ENCODE data around the gene HDAC4.

The HDAC4 gene

GRCh38 chr2:239160226-239161143 is 240.3 kb downstream of the HDAC4 start:
- H3K9me3 ChIP-seq = no peaks in the 10 kb centered on the region
- no peak for TF ChIP-seq CTCF (IDR thresholded peaks at IDR 0.05)
- H3K4me3 ChIP-seq (ENCODE audit: low read depth in 1 of 2, low read length in 1 of 2) = no peak overlapping the region
- H3K27ac ChIP-seq = no peak overlapping the region
- peaks cover 91% of the 10 kb centered on the region for H3K36me3 ChIP-seq
- H3K4me1 ChIP-seq (ENCODE audit: control insufficient read depth in 1 of 2, insufficient read depth in 1 of 2, low read depth in 1 of 2, low read length in 1 of 2) = peaks cover 10 to 17% of the 10 kb centered on the region in 2 experiments
- no peaks in the 10 kb centered on the region for H3K27me3 ChIP-seq

GRCh38 chr2:239159476-239159911 is 241.3 kb downstream of the HDAC4 start:
- peaks cover 97% of the 10 kb centered on the region for H3K36me3 ChIP-seq
- H3K9me3 ChIP-seq = no peaks in the 10 kb centered on the region
- no peaks in the 10 kb centered on the region for H3K27me3 ChIP-seq
- TF ChIP-seq CTCF (IDR thresholded peaks at IDR 0.05) = no peak
- H3K4me3 ChIP-seq (ENCODE audit: low read depth in 1 of 2, low read length in 1 of 2) = no peak overlapping the region
- no peak overlapping the region for H3K27ac ChIP-seq
- peaks cover 7 to 10% of the 10 kb centered on the region in 2 experiments for H3K4me1 ChIP-seq (ENCODE audit: control insufficient read depth in 1 of 2, insufficient read depth in 1 of 2, low read depth in 1 of 2, low read length in 1 of 2)

DNA sequence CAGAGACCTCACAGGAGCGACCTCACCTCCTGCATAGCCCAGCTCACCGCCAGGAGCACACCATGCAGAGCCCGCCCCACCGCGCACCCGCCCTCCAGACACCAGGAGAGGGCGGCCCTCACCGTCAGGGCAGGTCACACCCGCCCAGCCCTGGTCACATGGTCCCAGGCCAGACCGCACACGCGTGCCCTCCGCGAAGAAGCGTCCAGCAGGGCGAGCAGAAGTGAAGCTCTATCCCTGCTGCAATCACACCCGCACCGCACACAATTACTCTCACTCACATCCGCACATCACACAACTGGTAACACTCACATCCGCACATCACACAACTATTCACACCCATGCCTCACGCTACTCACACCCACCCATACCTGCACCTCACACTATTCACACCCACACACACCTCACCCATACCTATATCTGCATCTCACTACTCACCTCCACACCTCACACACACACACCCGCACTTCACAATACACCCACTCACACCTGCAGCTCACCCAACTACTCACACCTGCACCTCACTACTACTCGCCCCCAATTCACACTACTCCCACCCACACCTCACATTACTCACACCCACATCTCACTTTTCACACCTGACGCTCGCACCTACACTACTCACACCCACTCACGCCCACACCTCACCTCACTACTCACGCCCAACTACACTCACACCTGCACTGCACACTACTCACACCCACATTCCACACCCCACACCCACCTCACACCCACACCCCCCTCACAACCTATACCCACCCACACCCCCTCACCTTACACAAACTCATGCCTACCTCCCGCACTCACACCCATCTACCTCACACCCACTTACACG is 242.0 kb downstream of the HDAC4 start:
- H3K27ac ChIP-seq = no peak overlapping the region
- peaks cover 99% of the 10 kb centered on the region for H3K36me3 ChIP-seq
- H3K9me3 ChIP-seq = no peaks in the 10 kb centered on the region

DNA sequence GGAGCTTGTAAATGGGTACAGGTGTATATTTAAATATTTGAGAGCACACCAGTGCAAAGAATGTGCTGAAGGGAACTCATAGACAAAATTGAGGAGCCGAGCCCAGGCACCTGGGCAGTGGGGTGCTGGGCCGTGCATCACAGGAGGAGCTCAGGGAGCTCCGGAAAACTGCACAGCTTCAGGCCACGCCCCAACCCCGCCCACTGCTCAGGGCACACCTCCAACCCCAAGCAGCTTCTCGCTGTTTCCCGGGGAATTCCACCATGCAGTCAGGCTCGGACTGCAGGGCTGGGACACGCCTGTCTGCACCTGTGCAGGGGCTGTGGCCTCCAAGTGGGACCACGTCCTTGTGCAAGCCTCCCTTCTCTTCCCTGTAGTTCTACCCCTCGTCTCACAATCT is 243.0 kb downstream of the HDAC4 start:
- TF ChIP-seq CTCF (IDR thresholded peaks at IDR 0.05) = no peak
- Histone ChIP-seq H3K36me3 (peaks cover 99% of the 10 kb centered on the region), H3K27me3 (no peaks in the 10 kb centered on the region), H3K4me3 (ENCODE audit: low read depth in 1 of 2, low read length in 1 of 2) (no peak overlapping the region), H3K27ac (no peak overlapping the region), H3K4me1 (ENCODE audit: control insufficient read depth in 1 of 2, insufficient read depth in 1 of 2, low read depth in 1 of 2, low read length in 1 of 2) (peaks cover 6 to 7% of the 10 kb centered on the region in 2 experiments), H3K9me3 (no peaks in the 10 kb centered on the region)

More for the DNA sequence above, 242.0 kb downstream of the HDAC4 start:
- TF ChIP-seq CTCF (IDR thresholded peaks at IDR 0.05) = no peak
- Histone ChIP-seq H3K4me3 (ENCODE audit: low read depth in 1 of 2, low read length in 1 of 2) (no peak overlapping the region), H3K27me3 (no peaks in the 10 kb centered on the region), H3K4me1 (ENCODE audit: control insufficient read depth in 1 of 2, insufficient read depth in 1 of 2, low read depth in 1 of 2, low read length in 1 of 2) (peaks cover 7 to 9% of the 10 kb centered on the region in 2 experiments)

- Histone ChIP-seq H3K27me3 (no peaks in the 10 kb centered on the region), H3K27ac (no peak overlapping the region), H3K36me3 (peaks cover 99% of the 10 kb centered on the region), H3K4me3 (ENCODE audit: low read depth in 1 of 2, low read length in 1 of 2) (no peak overlapping the region), H3K4me1 (ENCODE audit: control insufficient read depth in 1 of 2, insufficient read depth in 1 of 2, low read depth in 1 of 2, low read length in 1 of 2) (peaks cover 6 to 7% of the 10 kb centered on the region in 2 experiments), H3K9me3 (no peaks in the 10 kb centered on the region)
- TF ChIP-seq CTCF (IDR thresholded peaks at IDR 0.05) = no peak
These were observed 243.6 kb downstream of the HDAC4 start for GRCh38 chr2:239157269-239157668.
